Heart left ventricle (tissue), 13 donors: ENCODE measurements around the gene MIEN1.

Experiments
- POLR2A ChIP-seq, 2 donors: fragments of 450-650 bp; IDR thresholded peaks; one replicate each; pipeline ENCODE4 v1.6.1; 2017; ENCODE audit warnings: antibody characterized with exemption in 2 of 2, mild to moderate bottlenecking in 2 of 2, moderate library complexity in 2 of 2
- TF ChIP-seq, protein P1 (sequence below), 12 donors: fragments of 200-600 bp; sonication (generic) in 4 of 12; IDR thresholded peaks; one replicate each; pipeline versions ENCODE4 v1.5.0 to v1.8.0; 2018 to 2022; ENCODE audit warnings: antibody characterized with exemption in 12 of 12, mild to moderate bottlenecking in 5 of 12
- donor health status: ischemic (EF 13 %, LVEDD 7.1; RV severe dilation, severe dysfunction).
- donor health status: DM: no; HTN: yes; CAD: no.
- donor health status: DM: no; HTN: no; CAD: no.
- donor health status: ischemic (EF 25% LVEDD 6.9; RV normal size, moderate dysfunction).
- donor health status: ischemic (EF 25% LVEDD 5.7; RV mildly dilated, moderate dysfunction).
- donor health status: ischemic (EF 35%, LVEDD 5.7; RV mildly dilated, moderate dysfunction).
- donor health status: nonischemic (EF 11% LVEDD 7.7; RV severe dilation, severe dysfunction).
- donor health status: DM: yes; HTN: yes; CAD: no.
- donor health status: PGD.
- donor health status: ischemic (EF 29% LVEDD 5.4; RV normal size, mild dysfunction).
- donor health status: nonischemic (EF 23%, LVEDD 6.1; RV moderate dilation, normal function).

DNA sequence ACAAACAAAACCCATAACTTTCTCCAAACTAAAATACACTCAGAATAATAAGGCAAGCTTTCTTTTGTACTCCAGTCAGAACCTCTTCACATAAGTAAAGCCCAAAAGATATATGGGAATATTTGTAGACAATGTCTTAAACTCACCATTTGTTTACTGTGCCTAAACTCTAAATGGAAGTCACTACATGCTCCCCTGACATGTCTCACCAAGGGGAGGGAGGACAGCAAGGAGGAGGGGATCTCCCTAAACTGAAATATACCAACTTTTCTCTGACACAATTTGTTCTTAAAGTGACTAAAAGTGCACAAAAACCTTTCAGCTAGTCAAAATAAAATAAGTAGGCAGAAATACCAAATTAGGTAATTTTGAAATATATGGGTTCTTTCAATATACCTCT, 45.9 kb upstream of the MIEN1 start:
- no peak for TF ChIP-seq POLR2A (IDR thresholded peaks at IDR 0.05)
- TF ChIP-seq, protein P1, sequence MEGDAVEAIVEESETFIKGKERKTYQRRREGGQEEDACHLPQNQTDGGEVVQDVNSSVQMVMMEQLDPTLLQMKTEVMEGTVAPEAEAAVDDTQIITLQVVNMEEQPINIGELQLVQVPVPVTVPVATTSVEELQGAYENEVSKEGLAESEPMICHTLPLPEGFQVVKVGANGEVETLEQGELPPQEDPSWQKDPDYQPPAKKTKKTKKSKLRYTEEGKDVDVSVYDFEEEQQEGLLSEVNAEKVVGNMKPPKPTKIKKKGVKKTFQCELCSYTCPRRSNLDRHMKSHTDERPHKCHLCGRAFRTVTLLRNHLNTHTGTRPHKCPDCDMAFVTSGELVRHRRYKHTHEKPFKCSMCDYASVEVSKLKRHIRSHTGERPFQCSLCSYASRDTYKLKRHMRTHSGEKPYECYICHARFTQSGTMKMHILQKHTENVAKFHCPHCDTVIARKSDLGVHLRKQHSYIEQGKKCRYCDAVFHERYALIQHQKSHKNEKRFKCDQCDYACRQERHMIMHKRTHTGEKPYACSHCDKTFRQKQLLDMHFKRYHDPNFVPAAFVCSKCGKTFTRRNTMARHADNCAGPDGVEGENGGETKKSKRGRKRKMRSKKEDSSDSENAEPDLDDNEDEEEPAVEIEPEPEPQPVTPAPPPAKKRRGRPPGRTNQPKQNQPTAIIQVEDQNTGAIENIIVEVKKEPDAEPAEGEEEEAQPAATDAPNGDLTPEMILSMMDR (IDR thresholded peaks at IDR 0.05), result no peak
